ENCODE results near the gene OPRD1. TPM values are rescaled to one million over a fixed set of nuclear protein-coding genes. Genes with fewer than 3 reads are reported as not detected.

The OPRD1 gene
- polyA plus RNA-seq, 1 experiment: not detected

GRCh38 chr1:28905921-28906666, 94.1 kb downstream of the OPRD1 start:
- Histone ChIP-seq H3K27me3 (ENCODE audit: control insufficient read depth, insufficient read depth, low read length) (no peaks in the 10 kb centered on the region), H3K4me3 (ENCODE audit: low read depth, low read length) (no peak overlapping the region), H3K36me3 (ENCODE audit: control insufficient read depth, insufficient read depth, low read length) (no peaks in the 10 kb centered on the region)
- ChIA-PET CTCF (interaction anchor here (0.9 to 1.0 kb wide), 2 partner anchors 11 to 13 kb away, joined by 3 to 5 read pairs; no protein-coding TSS in a partner anchor), POLR2A (no interaction called here)
- TF ChIP-seq, protein P1, sequence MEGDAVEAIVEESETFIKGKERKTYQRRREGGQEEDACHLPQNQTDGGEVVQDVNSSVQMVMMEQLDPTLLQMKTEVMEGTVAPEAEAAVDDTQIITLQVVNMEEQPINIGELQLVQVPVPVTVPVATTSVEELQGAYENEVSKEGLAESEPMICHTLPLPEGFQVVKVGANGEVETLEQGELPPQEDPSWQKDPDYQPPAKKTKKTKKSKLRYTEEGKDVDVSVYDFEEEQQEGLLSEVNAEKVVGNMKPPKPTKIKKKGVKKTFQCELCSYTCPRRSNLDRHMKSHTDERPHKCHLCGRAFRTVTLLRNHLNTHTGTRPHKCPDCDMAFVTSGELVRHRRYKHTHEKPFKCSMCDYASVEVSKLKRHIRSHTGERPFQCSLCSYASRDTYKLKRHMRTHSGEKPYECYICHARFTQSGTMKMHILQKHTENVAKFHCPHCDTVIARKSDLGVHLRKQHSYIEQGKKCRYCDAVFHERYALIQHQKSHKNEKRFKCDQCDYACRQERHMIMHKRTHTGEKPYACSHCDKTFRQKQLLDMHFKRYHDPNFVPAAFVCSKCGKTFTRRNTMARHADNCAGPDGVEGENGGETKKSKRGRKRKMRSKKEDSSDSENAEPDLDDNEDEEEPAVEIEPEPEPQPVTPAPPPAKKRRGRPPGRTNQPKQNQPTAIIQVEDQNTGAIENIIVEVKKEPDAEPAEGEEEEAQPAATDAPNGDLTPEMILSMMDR (IDR thresholded peaks at IDR 0.05; ENCODE audit: insufficient read depth, low read depth, low read length): no peak
- DNase-seq (ENCODE audit: low read depth): no peak

- ChIA-PET POLR2A (no interaction called here), CTCF (no interaction called here)
- no peak for DNase-seq (ENCODE audit: low read depth)
- H3K27me3 ChIP-seq (ENCODE audit: control insufficient read depth, insufficient read depth, low read length): no peaks in the 10 kb centered on the region
- no peaks in the 10 kb centered on the region for H3K36me3 ChIP-seq (ENCODE audit: control insufficient read depth, insufficient read depth, low read length)
- TF ChIP-seq, protein P1 (IDR thresholded peaks at IDR 0.05; ENCODE audit: insufficient read depth, low read depth, low read length): no peak
- no peak overlapping the region for H3K4me3 ChIP-seq (ENCODE audit: low read depth, low read length)
Measured at GRCh38 chr1:28909198-28909597, 97.2 kb downstream of the OPRD1 start.

GRCh38 chr1:28910379-28911115, 98.6 kb downstream of the OPRD1 start:
- CTCF ChIA-PET: no interaction called here
- H3K36me3 ChIP-seq (ENCODE audit: control insufficient read depth, insufficient read depth, low read length): no peaks in the 10 kb centered on the region
- POLR2A ChIA-PET: no interaction called here
- H3K4me3 ChIP-seq (ENCODE audit: low read depth, low read length): no peak overlapping the region
- no peaks in the 10 kb centered on the region for H3K27me3 ChIP-seq (ENCODE audit: control insufficient read depth, insufficient read depth, low read length)
- no peak for DNase-seq (ENCODE audit: low read depth)
- TF ChIP-seq, protein P1 (IDR thresholded peaks at IDR 0.05; ENCODE audit: insufficient read depth, low read depth, low read length): no peak

DNA sequence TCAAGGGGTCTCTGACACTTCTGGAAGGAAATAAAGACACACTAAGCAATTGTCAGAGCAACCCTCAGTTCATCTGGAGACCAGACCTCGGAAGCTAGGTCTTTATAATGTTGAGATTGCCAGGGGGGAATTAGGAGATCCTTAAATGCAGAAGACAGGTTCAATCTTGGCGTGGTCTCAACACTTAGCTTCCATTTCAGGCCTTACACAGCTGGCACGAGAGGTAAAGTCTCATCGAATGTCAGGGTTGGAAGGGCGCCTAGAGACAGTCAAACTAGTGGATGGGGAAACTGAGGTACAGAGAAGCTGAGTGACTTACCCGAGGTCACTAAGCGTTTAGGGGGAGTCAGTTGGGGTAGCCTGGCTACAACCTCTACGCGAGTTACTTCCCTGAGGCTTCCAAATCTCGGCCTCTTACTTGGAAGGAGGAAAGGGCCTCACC, 101.8 kb downstream of the OPRD1 start:
- TF ChIP-seq, protein P1 (IDR thresholded peaks at IDR 0.05; ENCODE audit: insufficient read depth, low read depth, low read length): no peak
- Histone ChIP-seq H3K27me3 (ENCODE audit: control insufficient read depth, insufficient read depth, low read length) (no peaks in the 10 kb centered on the region), H3K4me3 (ENCODE audit: low read depth, low read length) (peak overlapping the region; percentile 59), H3K36me3 (ENCODE audit: control insufficient read depth, insufficient read depth, low read length) (no peaks in the 10 kb centered on the region)
- POLR2A ChIA-PET: interaction anchor here (0.6 kb wide), 1 partner anchor 60 kb away, joined by 4 read pairs; no protein-coding TSS in a partner anchor
- CTCF ChIA-PET: interaction anchor here (1.1 to 1.6 kb wide), 3 partner anchors 15 to 37 kb away, joined by 4 to 5 read pairs (median 4); no protein-coding TSS in a partner anchor
- no peak for DNase-seq (ENCODE audit: low read depth)
